ENCODE measurements around the gene ZNF77. TPM values are rescaled to one million over a fixed set of nuclear protein-coding genes. Genes with fewer than 3 reads are reported as not detected.

ZNF77 gene
- total and polyA plus RNA-seq, 4 donors, result 0.90 to 3.5 (median 1.9) TPM

GRCh38 chr19:2984215-2984528, 39.4 kb upstream of the ZNF77 start:
- no peaks in the 10 kb centered on the region for H3K27me3 ChIP-seq (ENCODE audit: control insufficient read depth in 4 of 4, insufficient read depth in 4 of 4, low read length in 3 of 4)
- H3K27ac ChIP-seq (ENCODE audit: low read depth in 1 of 2, low read length in 2 of 2), result no peak overlapping the region
- H3K4me3 ChIP-seq (ENCODE audit: low read depth in 1 of 3, low read length in 3 of 3), result peak overlapping the region in 1 of 3 donors; percentile 29
- peaks cover 5 to 13% (median 9%) of the 10 kb centered on the region in 4 donors for H3K4me1 ChIP-seq (ENCODE audit: control insufficient read depth in 4 of 4, insufficient read depth in 4 of 4, low read length in 3 of 4)
- 19% methylated on average over 14 of the region's 14 CpGs for WGBS
- no peak for TF ChIP-seq GABPA (IDR thresholded peaks at IDR 0.05 in 1 of 2, conservative IDR thresholded peaks at IDR 0.05 in 1 of 2)
- TF ChIP-seq ATF3 (IDR thresholded peaks at IDR 0.05), result no peak
- TF ChIP-seq HNF4G (IDR thresholded peaks at IDR 0.05), result no peak
- no peak for TF ChIP-seq FOXA1 (IDR thresholded peaks at IDR 0.05)
- TF ChIP-seq YY1 (IDR thresholded peaks at IDR 0.05), result no peak
- TF ChIP-seq HNF4A (conservative IDR thresholded peaks at IDR 0.05), result no peak
- TF ChIP-seq EGR1 (IDR thresholded peaks at IDR 0.05; ENCODE audit: low read depth in 2 of 2), result no peak
- no peak for TF ChIP-seq REST (IDR thresholded peaks at IDR 0.05)
- TF ChIP-seq RXRA (IDR thresholded peaks at IDR 0.05), result no peak
- TF ChIP-seq MAX (IDR thresholded peaks at IDR 0.05), result no peak
- TF ChIP-seq ZBTB33 (IDR thresholded peaks at IDR 0.05), result no peak
- TF ChIP-seq NR2F2 (IDR thresholded peaks at IDR 0.05), result no peak
- no peak for TF ChIP-seq CTCF (IDR thresholded peaks at IDR 0.05; ENCODE audit: low read depth, low read length, missing input control)
- TF ChIP-seq JUND (IDR thresholded peaks at IDR 0.05), result no peak
- TF ChIP-seq TAF1 (conservative IDR thresholded peaks at IDR 0.05), result no peak
- H3K36me3 ChIP-seq (ENCODE audit: control insufficient read depth in 4 of 4, insufficient read depth in 3 of 4, low read depth in 1 of 4, low read length in 3 of 4), result no peaks in the 10 kb centered on the region
- H3K9me3 ChIP-seq (ENCODE audit: control insufficient read depth in 4 of 4, low read length in 3 of 4), result no peaks in the 10 kb centered on the region
- no peak overlapping the region for H3K9ac ChIP-seq (ENCODE audit: low read depth in 1 of 2, low read length in 2 of 2)
- no peak for DNase-seq (ENCODE audit: low spot score)
